ENCODE measurements around the gene DYNC1I1.

The DYNC1I1 gene

DNA sequence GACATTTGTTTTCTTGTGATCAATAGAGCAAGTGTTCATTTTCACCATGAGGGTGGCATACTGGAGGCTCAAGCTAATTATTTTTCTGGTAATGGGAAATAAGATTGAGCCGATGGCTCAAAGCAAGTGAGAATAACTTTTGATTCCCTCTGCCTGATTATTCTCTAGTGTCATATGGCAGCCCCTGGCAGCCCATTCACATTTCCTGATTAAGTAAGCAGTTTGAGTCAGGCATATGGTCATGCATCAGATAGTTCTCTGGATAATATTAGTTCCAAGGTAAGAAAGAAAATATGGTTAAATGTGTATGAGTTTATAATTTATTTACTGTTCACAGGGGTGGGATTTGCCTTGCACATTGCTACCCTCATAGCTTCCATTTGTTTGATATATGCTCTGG, 109.2 kb downstream of the DYNC1I1 start:
- no peak overlapping the region for H3K9ac ChIP-seq
- H3K4me3 ChIP-seq (IDR thresholded peaks at IDR 0.05; ENCODE audit: insufficient read depth, low read depth, low read length) = no peak overlapping the region
- H2AFZ ChIP-seq (ENCODE audit: low read depth) = no peak overlapping the region
- no peaks in the 10 kb centered on the region for H3K36me3 ChIP-seq (ENCODE audit: insufficient read depth)
- H4K20me1 ChIP-seq (ENCODE audit: insufficient read depth) = no peaks in the 10 kb centered on the region
- peaks cover 16% of the 10 kb centered on the region for H3K4me1 ChIP-seq (ENCODE audit: low read depth, poor library complexity, severe bottlenecking)
- H3K79me2 ChIP-seq (ENCODE audit: insufficient read depth, low read depth) = no peaks in the 10 kb centered on the region
- TF ChIP-seq, protein P1, sequence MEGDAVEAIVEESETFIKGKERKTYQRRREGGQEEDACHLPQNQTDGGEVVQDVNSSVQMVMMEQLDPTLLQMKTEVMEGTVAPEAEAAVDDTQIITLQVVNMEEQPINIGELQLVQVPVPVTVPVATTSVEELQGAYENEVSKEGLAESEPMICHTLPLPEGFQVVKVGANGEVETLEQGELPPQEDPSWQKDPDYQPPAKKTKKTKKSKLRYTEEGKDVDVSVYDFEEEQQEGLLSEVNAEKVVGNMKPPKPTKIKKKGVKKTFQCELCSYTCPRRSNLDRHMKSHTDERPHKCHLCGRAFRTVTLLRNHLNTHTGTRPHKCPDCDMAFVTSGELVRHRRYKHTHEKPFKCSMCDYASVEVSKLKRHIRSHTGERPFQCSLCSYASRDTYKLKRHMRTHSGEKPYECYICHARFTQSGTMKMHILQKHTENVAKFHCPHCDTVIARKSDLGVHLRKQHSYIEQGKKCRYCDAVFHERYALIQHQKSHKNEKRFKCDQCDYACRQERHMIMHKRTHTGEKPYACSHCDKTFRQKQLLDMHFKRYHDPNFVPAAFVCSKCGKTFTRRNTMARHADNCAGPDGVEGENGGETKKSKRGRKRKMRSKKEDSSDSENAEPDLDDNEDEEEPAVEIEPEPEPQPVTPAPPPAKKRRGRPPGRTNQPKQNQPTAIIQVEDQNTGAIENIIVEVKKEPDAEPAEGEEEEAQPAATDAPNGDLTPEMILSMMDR (conservative IDR thresholded peaks at IDR 0.05; ENCODE audit: low read depth, low read length) = no peak
- H3K27ac ChIP-seq = no peak overlapping the region
- no peak overlapping the region for H3K4me2 ChIP-seq
- no peaks in the 10 kb centered on the region for H3K27me3 ChIP-seq (ENCODE audit: insufficient read depth, low read depth)

- Histone ChIP-seq H2AFZ (ENCODE audit: low read depth) (no peak overlapping the region), H3K4me2 (no peak overlapping the region), H3K27me3 (ENCODE audit: insufficient read depth, low read depth) (no peaks in the 10 kb centered on the region), H3K79me2 (ENCODE audit: insufficient read depth, low read depth) (no peaks in the 10 kb centered on the region), H3K27ac (no peak overlapping the region), H4K20me1 (ENCODE audit: insufficient read depth) (no peaks in the 10 kb centered on the region), H3K9ac (no peak overlapping the region), H3K4me1 (ENCODE audit: low read depth, poor library complexity, severe bottlenecking) (peaks cover 11% of the 10 kb centered on the region), H3K4me3 (IDR thresholded peaks at IDR 0.05; ENCODE audit: insufficient read depth, low read depth, low read length) (no peak overlapping the region), H3K36me3 (ENCODE audit: insufficient read depth) (no peaks in the 10 kb centered on the region)
- TF ChIP-seq, protein P1 (conservative IDR thresholded peaks at IDR 0.05; ENCODE audit: low read depth, low read length) = no peak
Observed at GRCh38 chr7:95883217-95883616, 110.9 kb downstream of the DYNC1I1 start.

DNA sequence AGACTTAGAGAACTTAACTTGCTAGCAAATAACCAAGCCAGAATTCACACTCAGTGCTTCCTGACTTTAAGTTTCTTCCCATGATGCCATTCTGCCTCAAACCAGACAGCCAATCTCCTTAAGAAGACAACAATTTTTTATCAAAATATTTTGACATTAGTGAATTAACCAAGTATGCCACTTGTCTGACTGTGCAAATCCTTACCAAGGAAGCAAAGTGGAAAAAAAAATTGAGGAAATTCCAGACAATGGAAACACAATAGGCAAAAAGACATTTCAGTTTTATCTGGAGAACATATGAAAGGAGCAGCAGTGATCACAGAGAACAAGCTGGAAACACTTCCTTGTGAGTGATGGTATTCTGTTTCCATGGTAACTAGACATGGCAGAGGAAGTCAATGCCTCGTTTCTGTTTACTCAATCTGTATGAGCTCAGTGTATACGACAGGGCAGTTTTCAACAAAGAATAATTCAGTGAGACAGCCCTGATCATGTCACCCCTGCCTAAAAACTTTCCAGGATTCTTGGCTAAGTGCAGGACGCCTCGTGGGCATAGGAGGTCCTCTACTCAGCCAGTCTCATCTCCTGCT, 114.2 kb downstream of the DYNC1I1 start:
- TF ChIP-seq, protein P1 (conservative IDR thresholded peaks at IDR 0.05; ENCODE audit: low read depth, low read length) = no peak
- no peak overlapping the region for H2AFZ ChIP-seq (ENCODE audit: low read depth)
- H3K36me3 ChIP-seq (ENCODE audit: insufficient read depth) = no peaks in the 10 kb centered on the region
- H3K4me3 ChIP-seq (IDR thresholded peaks at IDR 0.05; ENCODE audit: insufficient read depth, low read depth, low read length) = no peak overlapping the region
- H4K20me1 ChIP-seq (ENCODE audit: insufficient read depth) = no peaks in the 10 kb centered on the region
- no peak overlapping the region for H3K27ac ChIP-seq
- no peaks in the 10 kb centered on the region for H3K79me2 ChIP-seq (ENCODE audit: insufficient read depth, low read depth)
- H3K9ac ChIP-seq = no peak overlapping the region
- peaks cover 11% of the 10 kb centered on the region for H3K4me1 ChIP-seq (ENCODE audit: low read depth, poor library complexity, severe bottlenecking)
- no peak overlapping the region for H3K4me2 ChIP-seq
- H3K27me3 ChIP-seq (ENCODE audit: insufficient read depth, low read depth) = no peaks in the 10 kb centered on the region

DNA sequence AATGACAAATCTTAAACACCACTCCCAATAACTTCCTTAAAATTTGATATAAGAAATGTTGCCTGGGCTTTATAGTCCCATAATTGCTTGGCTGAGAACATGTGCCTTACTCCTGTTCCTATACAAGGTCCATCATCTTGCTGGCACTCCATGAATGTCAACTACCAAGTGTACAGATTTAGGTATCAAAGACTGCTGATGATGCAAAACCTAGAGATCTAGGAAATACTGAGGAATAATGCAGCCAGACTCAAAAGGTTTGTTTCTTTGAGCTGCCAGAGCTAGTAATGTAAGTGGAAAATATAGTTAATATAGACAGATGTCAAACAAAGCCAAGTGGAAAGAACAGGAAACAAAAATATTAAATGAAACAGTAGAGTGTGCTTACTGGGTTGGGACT, 121.1 kb downstream of the DYNC1I1 start:
- H3K36me3 ChIP-seq (ENCODE audit: insufficient read depth) = no peaks in the 10 kb centered on the region
- H2AFZ ChIP-seq (ENCODE audit: low read depth) = no peak overlapping the region
- H3K27me3 ChIP-seq (ENCODE audit: insufficient read depth, low read depth) = no peaks in the 10 kb centered on the region
- H3K27ac ChIP-seq = no peak overlapping the region
- H3K79me2 ChIP-seq (ENCODE audit: insufficient read depth, low read depth) = no peaks in the 10 kb centered on the region
- no peak overlapping the region for H3K4me2 ChIP-seq
- H3K4me3 ChIP-seq (IDR thresholded peaks at IDR 0.05; ENCODE audit: insufficient read depth, low read depth, low read length) = no peak overlapping the region
- no peaks in the 10 kb centered on the region for H3K4me1 ChIP-seq (ENCODE audit: low read depth, poor library complexity, severe bottlenecking)
- H4K20me1 ChIP-seq (ENCODE audit: insufficient read depth) = no peaks in the 10 kb centered on the region
- H3K9ac ChIP-seq = no peak overlapping the region
- TF ChIP-seq, protein P1 (conservative IDR thresholded peaks at IDR 0.05; ENCODE audit: low read depth, low read length) = no peak

All from KMS-11 (cell line).